ENCODE results near the gene LDLRAD2.

GRCh38 chr1:21804536-21804935 lies 7.5 kb upstream of the LDLRAD2 start:
- no peak for TF ChIP-seq CTCF (IDR thresholded peaks at IDR 0.05; ENCODE audit: low read depth, low read length, missing input control)
- no peak for TF ChIP-seq SP1 (IDR thresholded peaks at IDR 0.05)
- TF ChIP-seq TAF1 (conservative IDR thresholded peaks at IDR 0.05) = no peak
- TF ChIP-seq EGR1 (IDR thresholded peaks at IDR 0.05; ENCODE audit: low read depth in 2 of 2) = no peak
- TF ChIP-seq JUND (IDR thresholded peaks at IDR 0.05) = no peak
- TF ChIP-seq MAX (IDR thresholded peaks at IDR 0.05) = no peak
- no peak for TF ChIP-seq RAD21 (IDR thresholded peaks at IDR 0.05)
- TF ChIP-seq HNF4G (IDR thresholded peaks at IDR 0.05) = no peak
- TF ChIP-seq ZBTB33 (IDR thresholded peaks at IDR 0.05) = no peak
- TF ChIP-seq GABPA (IDR thresholded peaks at IDR 0.05 in 1 of 2, conservative IDR thresholded peaks at IDR 0.05 in 1 of 2) = no peak
- TF ChIP-seq FOXA1 (IDR thresholded peaks at IDR 0.05) = no peak
- no peak for TF ChIP-seq REST (IDR thresholded peaks at IDR 0.05)
